ENCODE results near the gene PAPPA2. TPM values are rescaled to one million over a fixed set of nuclear protein-coding genes. Genes with fewer than 3 reads are reported as not detected.

Gene PAPPA2
- total and polyA plus RNA-seq, 9 donors = 0.01 to 0.69 (median 0.32) TPM; not detected in 4

GRCh38 chr1:176531921-176532897 is 69.2 kb downstream of the PAPPA2 start:
- intact Hi-C loops (cut with DNase I) = no loop called here
- Histone ChIP-seq H3K27ac (no peak overlapping the region), H3K4me1 (ENCODE audit: insufficient read depth) (no peaks in the 10 kb centered on the region), H3K27me3 (no peaks in the 10 kb centered on the region), H3K4me3 (no peak overlapping the region), H3K36me3 (no peaks in the 10 kb centered on the region), H3K9me3 (no peaks in the 10 kb centered on the region)
- DNase-seq = no peak
- WGBS, 3 donors = 57 to 75% (median 64%) methylated on average over 16 of the region's 16 CpGs
- no peak for TF ChIP-seq EP300 (IDR thresholded peaks at IDR 0.05)

GRCh38 chr1:176533020-176533419 is 70.0 kb downstream of the PAPPA2 start:
- Histone ChIP-seq H3K36me3 (no peaks in the 10 kb centered on the region), H3K4me3 (no peak overlapping the region), H3K9me3 (no peaks in the 10 kb centered on the region), H3K27ac (no peak overlapping the region), H3K27me3 (no peaks in the 10 kb centered on the region), H3K4me1 (ENCODE audit: insufficient read depth) (no peaks in the 10 kb centered on the region)
- 87 to 92% (median 90%) methylated on average over 1 of the region's 1 CpG for WGBS, 3 donors
- DNase-seq = no peak
- no peak for TF ChIP-seq EP300 (IDR thresholded peaks at IDR 0.05)
- no peak for TF ChIP-seq CTCF (IDR thresholded peaks at IDR 0.05)
- TF ChIP-seq POLR2A (IDR thresholded peaks at IDR 0.05) = no peak
- intact Hi-C loops (cut with DNase I) = no loop called here

- intact Hi-C loops (cut with DNase I) = no loop called here
- no peak for TF ChIP-seq CTCF (IDR thresholded peaks at IDR 0.05)
- no peak for TF ChIP-seq POLR2A (IDR thresholded peaks at IDR 0.05)
- TF ChIP-seq EP300 (IDR thresholded peaks at IDR 0.05) = no peak
- H3K36me3 ChIP-seq = no peaks in the 10 kb centered on the region
- H3K27me3 ChIP-seq = no peaks in the 10 kb centered on the region
- H3K9me3 ChIP-seq = no peaks in the 10 kb centered on the region
- no peaks in the 10 kb centered on the region for H3K4me1 ChIP-seq (ENCODE audit: insufficient read depth)
- no peak overlapping the region for H3K4me3 ChIP-seq
- H3K27ac ChIP-seq = no peak overlapping the region
- DNase-seq = no peak
- WGBS, 3 donors = 81 to 84% (median 83%) methylated on average over 2 of the region's 2 CpGs
These were observed 73.6 kb downstream of the PAPPA2 start for GRCh38 chr1:176536588-176536987.

GRCh38 chr1:176539018-176539417 is 76.0 kb downstream of the PAPPA2 start:
- WGBS, 3 donors = 52 to 62% (median 52%) methylated on average over 6 of the region's 6 CpGs
- Histone ChIP-seq H3K36me3 (no peaks in the 10 kb centered on the region), H3K4me1 (ENCODE audit: insufficient read depth) (no peaks in the 10 kb centered on the region), H3K4me3 (no peak overlapping the region), H3K9me3 (no peaks in the 10 kb centered on the region), H3K27me3 (no peaks in the 10 kb centered on the region), H3K27ac (no peak overlapping the region)
- TF ChIP-seq EP300 (IDR thresholded peaks at IDR 0.05) = no peak
- TF ChIP-seq CTCF (IDR thresholded peaks at IDR 0.05) = no peak
- no peak for TF ChIP-seq POLR2A (IDR thresholded peaks at IDR 0.05)
- intact Hi-C loops (cut with DNase I) = no loop called here
- no peak for DNase-seq

GRCh38 chr1:176540428-176540827 is 77.5 kb downstream of the PAPPA2 start:
- intact Hi-C loops (cut with DNase I) = no loop called here

More at GRCh38 chr1:176540428-176540827, 77.5 kb downstream of the PAPPA2 start:
- H3K4me1 ChIP-seq (ENCODE audit: insufficient read depth) = no peaks in the 10 kb centered on the region
- H3K9me3 ChIP-seq = no peaks in the 10 kb centered on the region
- no peaks in the 10 kb centered on the region for H3K27me3 ChIP-seq
- 88 to 92% (median 88%) methylated on average over 1 of the region's 1 CpG for WGBS, 3 donors
- H3K36me3 ChIP-seq = no peaks in the 10 kb centered on the region
- no peak overlapping the region for H3K27ac ChIP-seq
- TF ChIP-seq CTCF (IDR thresholded peaks at IDR 0.05) (no peak), EP300 (IDR thresholded peaks at IDR 0.05) (no peak), POLR2A (IDR thresholded peaks at IDR 0.05) (no peak)
- H3K4me3 ChIP-seq = no peak overlapping the region
- no peak for DNase-seq
